ENCODE data around the gene TSPAN14.

DNA sequence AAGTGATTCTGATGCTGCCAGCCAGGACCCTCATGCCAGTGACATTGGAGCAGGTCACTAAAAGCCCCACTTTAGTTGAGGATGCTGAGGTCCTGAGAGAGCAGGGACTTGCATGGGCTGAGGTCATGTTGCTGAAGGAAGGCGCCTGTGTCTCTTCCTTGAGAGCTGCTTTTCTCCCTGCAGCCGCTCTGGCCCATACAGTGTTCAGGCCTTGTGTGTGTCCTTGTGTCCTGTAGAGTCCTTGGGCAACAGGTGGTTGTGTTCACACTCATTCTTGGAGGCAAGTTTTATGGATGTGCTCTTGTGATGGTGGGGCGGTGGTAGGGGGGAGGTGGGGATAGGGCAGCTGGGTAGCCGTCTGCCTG is 33.3 kb downstream of the TSPAN14 start:
- TF ChIP-seq, protein P1, sequence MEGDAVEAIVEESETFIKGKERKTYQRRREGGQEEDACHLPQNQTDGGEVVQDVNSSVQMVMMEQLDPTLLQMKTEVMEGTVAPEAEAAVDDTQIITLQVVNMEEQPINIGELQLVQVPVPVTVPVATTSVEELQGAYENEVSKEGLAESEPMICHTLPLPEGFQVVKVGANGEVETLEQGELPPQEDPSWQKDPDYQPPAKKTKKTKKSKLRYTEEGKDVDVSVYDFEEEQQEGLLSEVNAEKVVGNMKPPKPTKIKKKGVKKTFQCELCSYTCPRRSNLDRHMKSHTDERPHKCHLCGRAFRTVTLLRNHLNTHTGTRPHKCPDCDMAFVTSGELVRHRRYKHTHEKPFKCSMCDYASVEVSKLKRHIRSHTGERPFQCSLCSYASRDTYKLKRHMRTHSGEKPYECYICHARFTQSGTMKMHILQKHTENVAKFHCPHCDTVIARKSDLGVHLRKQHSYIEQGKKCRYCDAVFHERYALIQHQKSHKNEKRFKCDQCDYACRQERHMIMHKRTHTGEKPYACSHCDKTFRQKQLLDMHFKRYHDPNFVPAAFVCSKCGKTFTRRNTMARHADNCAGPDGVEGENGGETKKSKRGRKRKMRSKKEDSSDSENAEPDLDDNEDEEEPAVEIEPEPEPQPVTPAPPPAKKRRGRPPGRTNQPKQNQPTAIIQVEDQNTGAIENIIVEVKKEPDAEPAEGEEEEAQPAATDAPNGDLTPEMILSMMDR (IDR thresholded peaks at IDR 0.05; ENCODE audit: low read length): no peak
- TF ChIP-seq EZH2phosphoT487 (IDR thresholded peaks at IDR 0.05; ENCODE audit: low read length): no peak

Measured in MM.1S (cell line).